NK-92 (cell line): ENCODE results near the gene IFT52.
"Not testable (repeated sequence)": the region's sequence is repeated elsewhere in the genome, so short reads cannot be mapped to it uniquely, and the experiment has no call there.

Experiments used
- DNase-seq: peaks from one replicate; lab custom pipeline; 2025; ENCODE audit not compliant: unreplicated experiment; lab: John Stamatoyannopoulos, UW

The IFT52 gene

DNA sequence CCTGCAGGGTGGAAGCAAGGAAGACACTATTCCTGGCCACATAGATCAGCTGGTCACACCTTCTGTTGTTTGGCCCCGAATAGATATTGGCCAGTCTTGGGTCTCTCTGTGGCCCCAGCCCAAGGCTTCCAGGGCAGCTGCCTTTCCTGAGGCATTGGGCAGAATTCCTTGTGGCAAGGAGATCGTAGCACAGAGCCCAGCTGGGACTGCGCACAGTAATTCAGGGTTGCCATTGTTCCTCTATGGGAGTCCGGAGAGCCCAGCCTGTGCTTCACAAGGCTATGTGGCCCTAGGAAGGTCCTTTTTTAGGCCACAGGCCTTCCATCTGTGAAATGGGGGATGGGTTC lies 25.0 kb upstream of the IFT52 start:
- no peak for DNase-seq

DNA sequence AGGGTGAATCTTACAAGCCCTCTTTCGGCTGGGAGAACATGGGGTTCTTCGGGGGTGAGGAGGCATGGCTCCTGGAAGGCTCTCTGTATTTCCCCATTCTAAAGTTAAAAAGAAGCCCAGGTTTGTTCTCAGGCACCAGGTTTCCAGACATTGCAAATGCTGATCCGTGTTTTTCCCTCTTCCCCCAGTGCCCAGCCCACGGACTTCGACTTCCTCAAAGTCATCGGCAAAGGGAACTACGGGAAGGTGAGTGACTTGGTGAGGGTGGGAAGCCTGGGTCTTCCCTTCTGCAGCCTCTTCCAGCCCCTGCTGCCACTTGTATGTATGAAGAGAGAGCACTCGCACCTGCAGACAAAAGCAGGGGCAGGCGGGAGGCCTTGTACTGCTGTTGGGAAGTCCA lies 23.3 kb upstream of the IFT52 start:
- no peak for DNase-seq

DNA sequence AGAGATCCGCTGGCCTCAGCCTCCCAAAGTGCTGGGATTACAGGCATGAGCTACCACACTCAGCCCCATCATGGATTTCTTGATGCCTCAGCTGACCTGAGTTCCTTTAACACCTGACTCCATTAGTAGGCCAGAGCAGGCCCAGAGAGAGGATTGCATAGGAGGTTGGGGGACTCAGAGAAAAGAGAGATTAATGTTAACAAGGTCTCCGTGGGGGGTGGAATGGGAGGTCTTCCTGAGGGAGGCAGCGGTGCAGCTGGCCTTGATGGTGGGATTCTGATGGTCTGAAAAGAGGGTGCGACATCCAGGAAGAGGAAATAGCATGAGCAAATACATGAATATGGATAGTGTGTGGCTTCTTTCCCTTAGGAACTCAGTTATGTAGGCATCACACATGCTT lies 22.0 kb upstream of the IFT52 start:
- no peak for DNase-seq

DNA sequence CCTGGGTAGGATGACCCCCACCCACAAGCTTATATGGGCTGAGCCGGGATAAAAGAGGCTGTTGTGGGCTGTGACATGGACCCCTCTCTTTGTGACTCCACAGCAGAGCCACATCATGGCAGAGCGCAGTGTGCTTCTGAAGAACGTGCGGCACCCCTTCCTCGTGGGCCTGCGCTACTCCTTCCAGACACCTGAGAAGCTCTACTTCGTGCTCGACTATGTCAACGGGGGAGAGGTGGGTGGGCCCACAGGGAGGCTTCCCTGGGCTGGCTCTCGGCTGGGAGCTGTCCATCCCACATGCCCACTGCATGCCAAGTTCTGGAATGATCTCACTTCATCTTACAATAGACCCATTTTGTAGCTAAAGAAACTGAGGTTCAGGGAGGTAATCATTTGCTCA lies 21.5 kb upstream of the IFT52 start:
- no peak for DNase-seq

DNA sequence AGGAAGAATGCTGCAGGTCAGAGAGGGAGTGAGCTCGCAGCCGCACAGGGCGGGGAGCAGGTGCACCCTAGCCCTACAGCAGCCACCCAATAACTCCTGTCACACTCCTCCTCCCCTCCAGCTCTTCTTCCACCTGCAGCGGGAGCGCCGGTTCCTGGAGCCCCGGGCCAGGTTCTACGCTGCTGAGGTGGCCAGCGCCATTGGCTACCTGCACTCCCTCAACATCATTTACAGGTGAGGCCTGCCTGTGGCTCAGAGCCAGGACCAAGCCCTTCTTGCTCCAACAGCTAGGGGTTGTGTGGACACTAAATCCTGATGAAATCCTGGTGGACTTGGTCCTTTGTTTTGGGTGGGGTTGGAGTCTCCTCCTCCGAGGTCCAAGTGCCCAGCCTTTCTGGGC lies 20.2 kb upstream of the IFT52 start:
- no peak for DNase-seq

DNA sequence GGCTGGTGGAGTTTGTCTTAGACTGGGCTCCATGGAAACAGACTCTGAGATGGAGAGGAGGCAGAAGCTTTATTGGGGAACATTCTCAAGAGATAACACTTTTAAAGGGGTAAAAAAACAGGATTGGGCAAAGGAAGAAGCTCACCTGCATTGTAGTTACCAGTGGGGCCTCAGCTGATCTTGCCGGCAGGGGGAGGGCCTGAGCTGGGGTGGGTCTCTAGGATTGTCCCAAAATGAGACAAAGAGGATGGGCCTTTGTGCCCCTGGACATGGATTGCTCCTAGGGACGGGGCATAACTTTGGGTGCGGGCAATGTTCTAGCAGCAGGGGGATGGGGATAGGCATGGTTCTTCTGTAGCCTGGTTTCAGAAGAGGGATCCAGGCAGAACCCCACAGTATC lies 19.4 kb upstream of the IFT52 start:
- no peak for DNase-seq

DNA sequence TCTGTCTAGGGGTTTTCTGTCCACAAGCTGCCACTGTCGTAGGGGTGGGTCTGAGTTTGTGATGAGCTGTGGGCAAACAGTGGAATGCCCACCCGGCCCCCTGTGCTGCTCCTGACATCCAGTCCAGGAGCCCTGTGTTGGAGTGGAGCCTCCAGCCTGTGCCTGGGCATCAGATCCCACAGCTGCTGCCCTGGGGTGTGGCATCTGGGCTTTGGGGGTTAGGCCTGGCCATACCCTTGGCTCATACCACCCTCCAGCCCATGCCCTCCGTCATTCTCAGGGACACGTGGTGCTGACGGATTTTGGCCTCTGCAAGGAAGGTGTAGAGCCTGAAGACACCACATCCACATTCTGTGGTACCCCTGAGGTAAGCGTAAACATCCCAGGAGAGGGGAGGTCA lies 19.0 kb upstream of the IFT52 start:
- no peak for DNase-seq

DNA sequence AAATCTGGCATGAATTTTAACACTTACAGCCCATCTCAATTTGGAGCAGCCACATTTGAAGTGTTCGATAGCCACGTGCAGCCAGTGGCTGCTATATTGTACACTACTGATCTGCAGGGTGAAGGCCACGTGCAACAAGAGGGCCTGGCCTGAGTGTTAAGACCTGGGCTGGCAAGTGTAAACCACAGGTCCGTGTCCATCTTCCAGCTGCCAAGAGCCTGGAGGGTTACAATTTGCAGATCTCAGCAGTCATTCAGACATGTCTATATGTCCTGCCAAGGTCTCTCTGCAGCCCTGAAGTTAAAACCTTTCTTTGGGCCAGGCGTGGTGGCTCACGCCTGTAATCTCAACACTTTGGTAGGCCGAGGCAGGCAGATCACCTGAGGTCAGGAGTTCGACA lies 17.8 kb upstream of the IFT52 start:
- DNase-seq, result no peak

DNA sequence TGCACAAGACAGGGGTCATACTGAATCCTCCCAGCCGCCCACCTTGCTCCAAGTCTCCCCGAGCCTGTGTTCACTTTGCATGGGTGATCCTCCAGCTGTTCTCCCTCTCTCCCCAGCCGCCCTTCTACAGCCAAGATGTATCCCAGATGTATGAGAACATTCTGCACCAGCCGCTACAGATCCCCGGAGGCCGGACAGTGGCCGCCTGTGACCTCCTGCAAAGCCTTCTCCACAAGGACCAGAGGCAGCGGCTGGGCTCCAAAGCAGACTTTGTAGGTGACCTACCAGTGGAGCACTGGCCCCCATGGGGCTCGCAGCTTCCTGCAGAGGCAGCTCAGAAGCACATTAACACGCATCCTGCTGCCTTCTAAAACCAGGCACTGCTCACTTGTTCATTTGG lies 14.6 kb upstream of the IFT52 start:
- DNase-seq, result no peak

DNA sequence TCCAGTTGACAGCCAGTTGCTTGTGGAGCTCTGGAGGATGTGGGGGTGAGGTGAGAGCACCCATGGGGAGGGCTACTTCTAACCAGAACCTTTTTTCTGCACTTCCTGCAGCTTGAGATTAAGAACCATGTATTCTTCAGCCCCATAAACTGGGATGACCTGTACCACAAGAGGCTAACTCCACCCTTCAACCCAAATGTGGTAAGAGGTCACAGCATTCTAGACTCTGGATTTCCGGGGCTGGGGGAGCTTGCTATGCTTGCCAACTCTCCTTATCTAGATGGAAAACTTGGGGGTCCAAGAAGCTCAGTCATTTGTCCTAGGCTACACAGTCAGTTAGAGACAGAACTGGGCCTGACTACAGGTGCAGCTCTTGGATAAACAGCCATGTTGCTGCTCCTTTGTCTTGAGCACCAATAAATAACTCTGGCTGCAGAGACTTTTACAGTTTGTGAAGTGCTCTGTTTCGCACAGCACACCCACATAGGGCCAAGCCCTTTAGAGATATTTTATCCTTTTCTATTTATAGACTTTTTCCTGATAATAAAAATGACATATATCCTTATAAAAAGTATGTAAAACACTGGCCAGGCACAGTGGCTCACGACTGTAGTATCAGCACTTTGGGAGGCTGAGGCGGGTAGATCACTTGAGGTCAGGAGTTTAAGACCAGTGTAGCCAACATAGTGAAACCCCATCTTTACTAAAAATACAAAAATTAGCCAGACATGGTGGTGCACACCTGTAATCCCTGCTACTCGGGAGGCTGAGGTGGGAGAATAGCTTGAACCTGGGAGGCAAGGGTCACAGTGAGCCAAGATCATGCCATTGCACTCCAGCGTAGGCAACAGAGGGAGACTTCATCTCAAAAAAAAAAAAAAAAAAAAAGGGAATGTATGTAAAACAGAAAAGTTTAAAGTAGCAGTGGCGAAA lies 10.6 kb upstream of the IFT52 start:
- no peak for DNase-seq

DNA sequence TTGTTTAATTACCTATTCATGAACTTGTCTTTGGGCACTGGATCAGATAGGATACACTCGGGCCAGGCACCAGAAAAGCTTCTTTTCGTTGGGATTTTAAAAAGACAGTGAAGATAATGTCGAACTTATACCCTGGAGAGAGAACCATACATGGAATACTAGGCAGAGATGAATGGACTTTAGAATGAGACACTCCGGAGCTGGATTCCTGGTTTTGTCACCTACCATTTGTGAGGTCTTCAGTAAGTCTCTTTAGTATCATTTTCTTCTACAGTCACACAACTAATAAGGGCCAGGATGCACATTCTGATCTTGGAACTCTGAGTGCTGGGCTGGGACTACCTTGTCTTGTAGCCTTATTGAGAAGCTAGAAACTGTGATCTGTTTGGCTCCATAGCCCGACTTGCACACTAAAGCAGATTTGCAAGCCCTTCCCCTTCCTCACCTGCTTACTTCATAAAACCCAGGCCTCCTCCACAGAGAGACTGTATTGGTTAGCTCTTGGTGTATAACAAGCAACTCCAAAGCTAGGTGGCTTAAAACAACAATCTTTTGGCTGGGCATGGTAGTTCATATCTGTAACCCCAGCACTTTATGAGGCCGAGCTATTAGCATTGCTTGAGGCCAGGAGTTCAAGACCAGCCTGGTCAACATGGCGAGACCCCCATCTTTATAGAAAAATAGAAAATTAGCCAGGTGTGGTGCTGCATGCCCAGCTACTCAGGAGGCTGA lies 7.4 kb upstream of the IFT52 start:
- no peak for DNase-seq

DNA sequence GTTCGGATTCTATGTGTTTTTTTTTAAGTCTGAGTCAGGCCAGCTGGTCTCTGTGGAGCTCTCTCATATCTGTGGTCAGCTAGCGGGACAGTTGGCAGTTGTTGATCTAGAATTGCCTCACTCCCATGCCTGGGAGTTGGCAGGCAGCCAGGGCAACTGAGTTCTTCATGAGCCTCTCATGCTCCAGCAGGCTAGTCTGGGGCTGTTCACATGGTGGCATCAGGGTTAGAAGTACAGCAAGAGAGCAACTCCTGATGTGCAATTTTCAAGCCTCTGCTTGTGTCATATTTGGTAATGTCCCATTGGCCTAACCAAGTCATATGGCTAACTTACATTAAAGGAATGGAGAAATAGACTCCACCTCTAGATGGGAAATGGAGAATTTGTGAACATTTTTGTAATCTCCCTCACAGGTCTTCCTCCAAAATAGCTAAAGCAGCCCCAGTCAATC lies 6.7 kb upstream of the IFT52 start:
- DNase-seq, result no peak

DNA sequence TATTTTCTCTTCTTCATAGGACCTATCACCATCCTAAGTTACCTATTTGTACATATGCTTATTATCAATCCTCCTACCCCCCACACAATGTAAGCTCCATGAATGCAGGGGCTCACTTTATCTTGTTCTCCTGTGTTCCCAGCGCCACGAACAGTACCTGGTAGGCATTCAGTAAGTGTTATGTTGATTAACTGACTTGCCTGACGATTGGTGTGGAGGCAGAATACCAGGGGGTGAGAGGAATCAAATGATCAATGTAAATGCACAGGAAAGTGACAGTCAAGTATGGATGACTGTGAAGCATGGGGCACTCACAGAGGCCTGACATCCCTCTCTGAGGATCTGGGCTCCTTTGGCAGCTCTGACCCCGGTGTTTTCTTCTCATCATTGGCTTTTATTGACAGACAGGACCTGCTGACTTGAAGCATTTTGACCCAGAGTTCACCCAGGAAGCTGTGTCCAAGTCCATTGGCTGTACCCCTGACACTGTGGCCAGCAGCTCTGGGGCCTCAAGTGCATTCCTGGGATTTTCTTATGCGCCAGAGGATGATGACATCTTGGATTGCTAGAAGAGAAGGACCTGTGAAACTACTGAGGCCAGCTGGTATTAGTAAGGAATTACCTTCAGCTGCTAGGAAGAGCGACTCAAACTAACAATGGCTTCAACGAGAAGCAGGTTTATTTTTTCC lies 6.1 kb upstream of the IFT52 start:
- DNase-seq, result no peak

DNA sequence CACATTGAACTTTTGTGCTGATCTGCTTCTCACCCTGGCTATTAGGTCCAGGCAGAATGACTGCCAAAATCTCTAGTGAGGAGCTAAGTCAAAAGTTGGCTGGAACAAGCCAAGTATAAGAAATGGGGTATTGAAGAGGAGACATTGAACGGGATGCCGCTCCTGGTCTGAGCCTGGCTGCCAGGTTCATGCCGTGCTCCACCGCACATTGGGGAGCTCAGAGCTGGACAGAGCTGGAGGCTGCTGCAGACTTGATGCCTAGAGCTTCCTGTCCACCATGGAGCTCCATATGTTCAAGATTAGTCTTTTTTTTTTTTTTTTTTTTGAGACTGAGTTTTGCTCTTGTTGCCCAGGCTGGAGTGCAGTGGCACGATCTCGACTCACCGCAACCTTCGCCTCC lies 4.1 kb upstream of the IFT52 start:
- DNase-seq, result no peak

DNA sequence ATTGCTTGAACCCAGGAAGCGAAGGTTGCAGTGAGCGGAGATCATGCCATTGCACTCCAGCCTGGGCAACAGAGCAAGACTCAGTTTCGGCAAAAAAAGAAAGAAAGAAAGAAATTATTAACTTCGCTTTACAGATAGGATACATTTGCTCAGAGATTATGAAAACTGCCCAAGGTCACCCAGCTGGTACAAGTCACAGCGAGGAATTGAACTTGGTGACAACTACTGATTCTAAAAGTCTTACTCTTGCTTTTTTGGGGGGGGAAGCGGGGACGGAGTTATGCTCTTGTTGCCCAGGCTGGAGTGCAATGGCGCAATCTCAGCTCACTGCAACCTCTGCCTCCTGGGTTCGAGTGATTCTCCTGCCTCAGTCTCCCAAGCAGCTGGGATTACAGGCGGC lies 2.2 kb upstream of the IFT52 start:
- DNase-seq, result not testable (repeated sequence)

DNA sequence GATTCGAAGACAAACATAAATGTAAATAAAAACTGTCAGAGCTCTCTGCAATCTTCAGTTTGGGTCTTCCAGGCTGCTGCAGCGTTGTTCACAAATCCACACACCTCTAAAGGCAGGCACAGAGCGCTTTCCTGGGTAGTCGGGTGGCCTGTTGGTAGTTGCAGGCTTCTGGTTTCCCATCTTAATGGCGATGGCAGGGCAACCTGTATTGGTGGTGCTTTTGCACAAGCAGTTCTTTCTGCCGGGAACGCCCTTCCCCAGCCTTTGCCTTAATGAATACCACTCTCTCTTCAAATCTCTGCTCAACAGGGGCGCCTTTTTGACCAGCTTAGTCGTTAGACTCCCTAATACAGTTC lies 723 bp upstream of the IFT52 start:
- DNase-seq, result no peak

DNA sequence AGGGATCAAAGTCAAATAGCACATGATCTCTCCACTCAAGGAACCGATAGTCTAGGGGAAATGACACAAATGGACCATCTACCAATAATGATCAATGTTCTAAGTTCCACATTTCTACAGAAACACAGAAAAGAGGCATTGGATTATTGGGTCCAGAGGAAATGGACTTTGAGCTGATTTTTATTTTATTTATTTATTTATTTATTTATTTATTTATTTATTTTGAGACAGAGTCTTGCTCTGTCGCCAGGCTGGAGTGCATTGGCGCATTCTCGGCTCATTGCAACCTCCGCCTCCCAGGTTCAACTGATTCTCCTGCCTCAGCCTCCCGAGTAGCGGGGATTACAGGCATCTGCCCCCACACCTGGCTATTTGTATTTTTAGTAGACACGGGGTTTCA lies 11.2 kb downstream of the IFT52 start:
- DNase-seq, result not testable (repeated sequence)

DNA sequence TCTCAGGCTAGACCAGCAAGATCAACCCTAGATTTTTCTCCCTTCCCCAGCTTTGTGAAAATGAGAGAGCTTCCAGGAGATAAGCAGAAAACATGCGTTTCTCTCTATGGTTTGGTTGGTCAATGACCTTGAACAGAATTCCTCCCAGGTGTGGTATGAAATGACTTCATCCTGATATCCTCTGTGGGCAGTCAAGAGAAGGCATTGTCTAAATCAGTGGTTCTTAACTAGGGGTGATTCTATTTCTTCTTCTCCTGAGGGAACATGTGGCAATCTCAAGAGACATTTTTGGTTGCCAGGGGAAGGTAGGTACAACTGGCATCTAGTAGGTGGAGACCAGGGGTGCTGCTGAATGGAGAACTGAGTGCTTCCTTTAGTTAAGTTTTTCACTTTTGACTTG lies 12.4 kb downstream of the IFT52 start:
- no peak for DNase-seq

DNA sequence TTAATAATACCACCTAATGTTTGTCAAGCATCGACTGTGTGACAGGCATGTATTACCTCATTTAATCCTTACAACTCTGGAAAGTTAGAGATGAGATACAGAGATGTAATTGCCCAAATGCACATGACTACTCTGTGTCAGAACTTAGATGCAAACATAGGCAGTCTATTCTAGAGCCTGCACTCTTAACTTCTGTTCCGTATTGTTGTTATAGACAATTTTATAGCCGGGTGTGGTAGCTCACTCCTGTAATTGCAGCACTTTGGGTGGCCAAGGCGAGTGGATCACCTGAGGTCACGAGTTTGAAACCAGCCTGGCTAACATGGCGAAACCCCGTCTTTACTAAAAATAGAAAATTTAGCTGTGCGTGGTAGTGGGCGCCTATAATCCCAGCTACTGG lies 15.0 kb downstream of the IFT52 start:
- no peak for DNase-seq

DNA sequence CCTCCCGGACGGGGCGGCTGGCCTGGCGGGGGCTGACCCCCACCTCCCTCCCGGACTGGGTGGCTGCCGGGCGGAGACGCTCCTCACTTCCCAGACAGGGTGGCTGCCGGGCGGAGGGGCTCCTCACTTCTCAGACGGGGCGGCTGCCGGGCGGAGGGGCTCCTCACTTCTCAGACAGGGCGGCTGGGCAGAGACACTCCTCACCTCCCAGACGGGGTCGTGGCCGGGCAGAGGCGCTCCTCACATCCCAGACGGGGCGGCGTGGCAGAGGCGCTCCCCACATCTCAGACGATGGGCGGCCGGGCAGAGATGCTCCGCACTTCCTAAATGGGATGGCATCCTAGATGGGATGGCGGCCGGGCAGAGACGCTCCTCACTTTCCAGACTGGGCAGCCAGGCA lies 16.5 kb downstream of the IFT52 start:
- not testable (repeated sequence) for DNase-seq

DNA sequence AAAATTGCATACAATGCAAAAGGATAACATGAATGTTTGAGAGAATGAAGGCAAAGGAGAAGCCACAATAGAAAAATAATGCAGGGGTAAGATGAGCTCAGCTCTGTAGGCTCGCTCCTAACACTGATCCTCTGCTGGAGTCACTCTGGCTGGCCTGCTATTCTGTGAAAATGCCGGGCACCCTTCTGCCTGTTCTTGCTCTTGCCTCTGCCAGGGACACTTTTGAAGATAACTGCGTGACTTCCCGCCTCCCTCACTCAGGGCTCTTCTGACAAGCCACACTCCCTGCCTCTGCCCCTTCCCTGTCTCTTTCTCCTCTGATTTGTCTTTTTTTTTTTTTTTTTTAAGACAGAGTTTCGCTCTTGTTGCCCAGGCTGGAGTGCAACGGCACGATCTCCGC lies 40.9 kb downstream of the IFT52 start:
- DNase-seq, result no peak

DNA sequence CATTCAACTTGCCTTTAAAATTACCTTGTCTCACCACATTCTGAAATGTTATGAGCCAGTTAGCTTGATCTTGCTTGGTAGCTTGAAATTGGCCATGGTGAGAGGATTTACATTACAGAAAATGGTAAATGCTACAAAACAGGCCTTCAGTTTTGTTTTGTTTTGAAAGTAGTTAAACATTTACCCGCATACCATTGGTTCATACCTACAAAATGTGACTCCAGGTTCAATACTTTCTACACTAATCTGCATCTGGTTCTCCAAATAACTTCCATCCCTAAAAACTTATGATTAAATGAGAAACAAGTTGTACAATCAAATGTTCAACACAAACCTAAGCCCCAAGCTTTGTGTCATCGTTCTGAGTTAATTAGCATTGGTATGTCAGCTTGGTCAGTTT lies 45.7 kb downstream of the IFT52 start:
- no peak for DNase-seq
